ENCODE measurements around the gene KAT8. TPM values are rescaled to one million over a fixed set of nuclear protein-coding genes. Genes with fewer than 3 reads are reported as not detected.

Gene KAT8
- total and polyA plus RNA-seq, 2 of the 4 experiments (the other 2 are of a cell fraction) = 19.4 to 27.4 TPM

DNA sequence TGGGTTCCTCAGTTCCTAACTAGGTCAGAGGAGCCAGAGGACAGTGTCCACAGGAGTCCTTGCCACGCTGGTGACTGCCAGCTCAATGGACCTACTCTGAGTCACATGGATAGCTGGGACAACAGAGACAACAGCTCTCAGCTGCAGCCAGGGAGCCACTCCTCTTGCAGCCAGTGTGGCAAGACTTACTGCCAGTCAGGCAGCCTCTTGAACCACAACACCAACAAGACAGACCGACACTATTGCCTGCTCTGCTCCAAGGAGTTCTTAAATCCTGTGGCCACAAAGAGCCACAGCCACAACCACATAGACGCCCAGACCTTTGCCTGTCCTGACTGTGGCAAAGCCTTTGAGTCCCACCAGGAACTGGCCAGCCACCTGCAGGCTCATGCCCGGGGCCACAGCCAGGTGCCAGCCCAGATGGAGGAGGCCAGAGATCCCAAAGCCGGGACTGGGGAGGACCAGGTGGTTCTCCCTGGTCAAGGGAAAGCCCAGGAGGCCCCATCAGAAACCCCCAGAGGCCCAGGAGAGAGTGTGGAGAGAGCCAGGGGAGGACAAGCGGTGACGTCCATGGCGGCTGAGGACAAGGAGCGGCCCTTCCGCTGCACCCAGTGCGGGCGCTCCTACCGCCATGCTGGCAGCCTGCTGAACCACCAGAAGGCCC, 36.6 kb upstream of the KAT8 start:
- H3K27me3 ChIP-seq (ENCODE audit: control insufficient read depth, insufficient read depth, low read length) = no peaks in the 10 kb centered on the region
- no peak overlapping the region for H3K4me2 ChIP-seq (ENCODE audit: low read depth, low read length)
- ATAC-seq (ENCODE audit: low read depth) (no peak), DNase-seq (no peak)
- no peaks in the 10 kb centered on the region for H3K9me3 ChIP-seq (ENCODE audit: control insufficient read depth, insufficient read depth, low read length)
- no peak overlapping the region for H4K8ac ChIP-seq (ENCODE audit: low read depth in 2 of 2, low read length in 2 of 2)
- H2BK20ac ChIP-seq (ENCODE audit: low read depth, low read length) = no peak overlapping the region
- WGBS, 2 experiments (ENCODE audit: extremely low coverage in 2 of 2, insufficient read length in 1 of 2) = 89% methylated on average over 3 of the region's 13 CpGs; no CpG with 5 or more reads in 1 of the 2 experiments
- dilution Hi-C loops (cut with HindIII; ENCODE audit: low sequenced_read_pairs, unreplicated experiment) (no loop called here), intact Hi-C loops (cut with micrococcal nuclease) (no loop called here), in situ Hi-C loops (cut with MboI; ENCODE audit: low sequenced_read_pairs) (loop anchor here (10.0 kb wide), 1 partner anchor 96 kb away; the partner anchor contains the start of gene HSD3B7)
- no peak overlapping the region for H2BK120ac ChIP-seq (ENCODE audit: low read depth, low read length)
- H2AFZ ChIP-seq (replicated peaks; ENCODE audit: low read length, poor library complexity) = no peak overlapping the region
- H3K4me3 ChIP-seq (ENCODE audit: insufficient read depth, low read depth, low read length) = no peak overlapping the region
- no TSS peak for BruUV-seq (replicated peaks)
- no peak overlapping the region for H3K56ac ChIP-seq (ENCODE audit: extremely low read depth, insufficient read depth, low read length)
- H3K4me1 ChIP-seq (ENCODE audit: control insufficient read depth, insufficient read depth, low read length) = no peaks in the 10 kb centered on the region
- CTCF ChIA-PET = no interaction called here
- POLR2A ChIA-PET (ENCODE audit: unreplicated experiment) = interaction anchor here (0.6 kb wide), 1 partner anchor 274 kb away, joined by 9 read pairs; no protein-coding TSS in a partner anchor
- no peak overlapping the region for H3K9ac ChIP-seq (ENCODE audit: low read depth, low read length)
- H3K79me1 ChIP-seq (ENCODE audit: low read depth in 1 of 2, low read length in 2 of 2) = peaks cover 14 to 62% of the 10 kb centered on the region in 2 experiments
- H2AK9ac ChIP-seq (replicated peaks; ENCODE audit: low read depth, low read length, poor library complexity) = no peak overlapping the region
- no peak overlapping the region for H2AK5ac ChIP-seq (ENCODE audit: low read depth, low read length)
- H3K4ac ChIP-seq (ENCODE audit: low read depth, low read length) = no peak overlapping the region
- H2BK5ac ChIP-seq (ENCODE audit: low read depth, low read length, poor library complexity, severe bottlenecking) = no peak overlapping the region
- no peak overlapping the region for H3K14ac ChIP-seq (replicated peaks; ENCODE audit: low read depth, low read length)
- no peak overlapping the region for H3K23ac ChIP-seq (ENCODE audit: low read depth, low read length)
- H3K36me3 ChIP-seq (ENCODE audit: control insufficient read depth, insufficient read depth, low read length) = peaks cover 84% of the 10 kb centered on the region
- no peak overlapping the region for H4K5ac ChIP-seq (ENCODE audit: low read depth, low read length)
- peaks cover 21% of the 10 kb centered on the region for H4K20me1 ChIP-seq (ENCODE audit: insufficient read depth, low read length)
- no peak overlapping the region for H3K18ac ChIP-seq (ENCODE audit: low read depth, low read length)
- no peak overlapping the region for H3K27ac ChIP-seq (ENCODE audit: insufficient read depth, low read length)
- no peak overlapping the region for H2BK15ac ChIP-seq (ENCODE audit: low read depth, low read length)
- TF ChIP-seq BHLHE40 (IDR thresholded peaks at IDR 0.05; ENCODE audit: low read depth, low read length) (no peak), MAFK (IDR thresholded peaks at IDR 0.05; ENCODE audit: low read depth, low read length) (no peak), MXI1 (IDR thresholded peaks at IDR 0.05; ENCODE audit: borderline replicate concordance, low read depth, low read length) (no peak), RCOR1 (IDR thresholded peaks at IDR 0.05; ENCODE audit: insufficient replicate concordance, low read length) (no peak), CHD1 (IDR thresholded peaks at IDR 0.05; ENCODE audit: low read depth, low read length) (no peak), MAZ (IDR thresholded peaks at IDR 0.05; ENCODE audit: borderline replicate concordance, low read depth, low read length) (no peak), SMC3 (IDR thresholded peaks at IDR 0.05; ENCODE audit: low read depth, low read length) (no peak), CEBPB (IDR thresholded peaks at IDR 0.05; ENCODE audit: low read depth, low read length) (no peak), RFX5 (IDR thresholded peaks at IDR 0.05; ENCODE audit: low read depth, low read length) (no peak), NFE2L2 (IDR thresholded peaks at IDR 0.05; ENCODE audit: low read depth, low read length) (no peak), FOS (IDR thresholded peaks at IDR 0.05; ENCODE audit: low read depth, low read length) (no peak), RAD21 (IDR thresholded peaks at IDR 0.05; ENCODE audit: low read length) (no peak), POLR2A (IDR thresholded peaks at IDR 0.05; ENCODE audit: low read depth, low read length) (no peak)
- TF ChIP-seq, protein P1, sequence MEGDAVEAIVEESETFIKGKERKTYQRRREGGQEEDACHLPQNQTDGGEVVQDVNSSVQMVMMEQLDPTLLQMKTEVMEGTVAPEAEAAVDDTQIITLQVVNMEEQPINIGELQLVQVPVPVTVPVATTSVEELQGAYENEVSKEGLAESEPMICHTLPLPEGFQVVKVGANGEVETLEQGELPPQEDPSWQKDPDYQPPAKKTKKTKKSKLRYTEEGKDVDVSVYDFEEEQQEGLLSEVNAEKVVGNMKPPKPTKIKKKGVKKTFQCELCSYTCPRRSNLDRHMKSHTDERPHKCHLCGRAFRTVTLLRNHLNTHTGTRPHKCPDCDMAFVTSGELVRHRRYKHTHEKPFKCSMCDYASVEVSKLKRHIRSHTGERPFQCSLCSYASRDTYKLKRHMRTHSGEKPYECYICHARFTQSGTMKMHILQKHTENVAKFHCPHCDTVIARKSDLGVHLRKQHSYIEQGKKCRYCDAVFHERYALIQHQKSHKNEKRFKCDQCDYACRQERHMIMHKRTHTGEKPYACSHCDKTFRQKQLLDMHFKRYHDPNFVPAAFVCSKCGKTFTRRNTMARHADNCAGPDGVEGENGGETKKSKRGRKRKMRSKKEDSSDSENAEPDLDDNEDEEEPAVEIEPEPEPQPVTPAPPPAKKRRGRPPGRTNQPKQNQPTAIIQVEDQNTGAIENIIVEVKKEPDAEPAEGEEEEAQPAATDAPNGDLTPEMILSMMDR (conservative IDR thresholded peaks at IDR 0.05; ENCODE audit: low read depth, low read length) = no peak
- TF ChIP-seq, protein P2, sequence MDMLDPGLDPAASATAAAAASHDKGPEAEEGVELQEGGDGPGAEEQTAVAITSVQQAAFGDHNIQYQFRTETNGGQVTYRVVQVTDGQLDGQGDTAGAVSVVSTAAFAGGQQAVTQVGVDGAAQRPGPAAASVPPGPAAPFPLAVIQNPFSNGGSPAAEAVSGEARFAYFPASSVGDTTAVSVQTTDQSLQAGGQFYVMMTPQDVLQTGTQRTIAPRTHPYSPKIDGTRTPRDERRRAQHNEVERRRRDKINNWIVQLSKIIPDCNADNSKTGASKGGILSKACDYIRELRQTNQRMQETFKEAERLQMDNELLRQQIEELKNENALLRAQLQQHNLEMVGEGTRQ (IDR thresholded peaks at IDR 0.05; ENCODE audit: low read depth, low read length) = no peak
- TF ChIP-seq, protein P3, sequence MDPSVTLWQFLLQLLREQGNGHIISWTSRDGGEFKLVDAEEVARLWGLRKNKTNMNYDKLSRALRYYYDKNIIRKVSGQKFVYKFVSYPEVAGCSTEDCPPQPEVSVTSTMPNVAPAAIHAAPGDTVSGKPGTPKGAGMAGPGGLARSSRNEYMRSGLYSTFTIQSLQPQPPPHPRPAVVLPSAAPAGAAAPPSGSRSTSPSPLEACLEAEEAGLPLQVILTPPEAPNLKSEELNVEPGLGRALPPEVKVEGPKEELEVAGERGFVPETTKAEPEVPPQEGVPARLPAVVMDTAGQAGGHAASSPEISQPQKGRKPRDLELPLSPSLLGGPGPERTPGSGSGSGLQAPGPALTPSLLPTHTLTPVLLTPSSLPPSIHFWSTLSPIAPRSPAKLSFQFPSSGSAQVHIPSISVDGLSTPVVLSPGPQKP (IDR thresholded peaks at IDR 0.05; ENCODE audit: borderline replicate concordance, low read depth, low read length) = no peak
- peaks cover 3% of the 10 kb centered on the region; the same call in 1 of the 2 replicates for H3K9me1 ChIP-seq (ENCODE audit: insufficient read depth, low read length)
- H4K91ac ChIP-seq (ENCODE audit: insufficient read depth, low read depth, low read length) = no peak overlapping the region
